Uterus (tissue), 2 donors: ENCODE results near the gene CISD2.
"Not testable (repeated sequence)": the region's sequence is repeated elsewhere in the genome, so short reads cannot be mapped to it uniquely, and the experiment has no call there.

Source experiments
- POLR2A ChIP-seq, 2 donors: fragments of 450-650 bp; IDR thresholded peaks; one replicate each; pipeline ENCODE4 v1.6.1; 2016; ENCODE audit warnings: antibody characterized with exemption in 2 of 2, mild to moderate bottlenecking in 1 of 2, moderate library complexity in 1 of 2
- TF ChIP-seq, protein P1 (sequence below), 4 experiments: fragments of 200-600 bp in 2 of 4; fragments of 450-650 bp in 2 of 4; sonication (generic) in 2 of 4; IDR thresholded peaks; one replicate each; pipeline ENCODE4 v1.5.1; 2016 to 2019; ENCODE audit warnings: antibody characterized with exemption in 4 of 4, mild to moderate bottlenecking in 2 of 4, moderate library complexity in 1 of 4

DNA sequence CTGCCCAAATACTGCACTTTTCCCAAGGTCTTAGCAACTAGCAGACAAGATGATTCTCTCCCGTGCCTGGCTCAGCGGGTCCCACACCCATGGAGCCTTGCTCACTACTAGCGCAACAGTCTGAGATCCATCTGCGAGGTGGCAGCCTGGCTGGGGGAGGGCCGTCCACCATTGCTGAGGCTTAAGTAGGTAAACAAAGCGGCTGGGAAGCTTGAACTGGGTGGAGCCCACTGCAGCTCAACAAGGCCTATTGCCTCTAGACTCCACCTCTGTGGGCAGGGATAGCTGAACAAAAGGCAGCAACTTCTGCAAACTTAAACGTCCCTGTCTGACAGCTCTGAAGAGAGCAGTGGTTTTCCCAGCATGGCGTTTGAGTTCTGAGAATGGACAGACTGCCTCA, 50.9 kb downstream of the CISD2 start:
- TF ChIP-seq, protein P1, sequence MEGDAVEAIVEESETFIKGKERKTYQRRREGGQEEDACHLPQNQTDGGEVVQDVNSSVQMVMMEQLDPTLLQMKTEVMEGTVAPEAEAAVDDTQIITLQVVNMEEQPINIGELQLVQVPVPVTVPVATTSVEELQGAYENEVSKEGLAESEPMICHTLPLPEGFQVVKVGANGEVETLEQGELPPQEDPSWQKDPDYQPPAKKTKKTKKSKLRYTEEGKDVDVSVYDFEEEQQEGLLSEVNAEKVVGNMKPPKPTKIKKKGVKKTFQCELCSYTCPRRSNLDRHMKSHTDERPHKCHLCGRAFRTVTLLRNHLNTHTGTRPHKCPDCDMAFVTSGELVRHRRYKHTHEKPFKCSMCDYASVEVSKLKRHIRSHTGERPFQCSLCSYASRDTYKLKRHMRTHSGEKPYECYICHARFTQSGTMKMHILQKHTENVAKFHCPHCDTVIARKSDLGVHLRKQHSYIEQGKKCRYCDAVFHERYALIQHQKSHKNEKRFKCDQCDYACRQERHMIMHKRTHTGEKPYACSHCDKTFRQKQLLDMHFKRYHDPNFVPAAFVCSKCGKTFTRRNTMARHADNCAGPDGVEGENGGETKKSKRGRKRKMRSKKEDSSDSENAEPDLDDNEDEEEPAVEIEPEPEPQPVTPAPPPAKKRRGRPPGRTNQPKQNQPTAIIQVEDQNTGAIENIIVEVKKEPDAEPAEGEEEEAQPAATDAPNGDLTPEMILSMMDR (IDR thresholded peaks at IDR 0.05): not testable (repeated sequence)
- not testable (repeated sequence) for TF ChIP-seq POLR2A (IDR thresholded peaks at IDR 0.05)
